GM18517 (cell line): Measurements from ENCODE around the gene IL17B.

Source experiments
- ATAC-seq: cut with Tn5 transposase; IDR thresholded peaks from one replicate; pipeline ENCODE4 v1.9.1; 2021; ENCODE audit warnings: mild to moderate bottlenecking, moderate library complexity; ENCODE audit not compliant: unreplicated experiment

Gene IL17B

GRCh38 chr5:149362541-149362940 lies 16.6 kb downstream of the IL17B start:
- ATAC-seq: no peak

DNA sequence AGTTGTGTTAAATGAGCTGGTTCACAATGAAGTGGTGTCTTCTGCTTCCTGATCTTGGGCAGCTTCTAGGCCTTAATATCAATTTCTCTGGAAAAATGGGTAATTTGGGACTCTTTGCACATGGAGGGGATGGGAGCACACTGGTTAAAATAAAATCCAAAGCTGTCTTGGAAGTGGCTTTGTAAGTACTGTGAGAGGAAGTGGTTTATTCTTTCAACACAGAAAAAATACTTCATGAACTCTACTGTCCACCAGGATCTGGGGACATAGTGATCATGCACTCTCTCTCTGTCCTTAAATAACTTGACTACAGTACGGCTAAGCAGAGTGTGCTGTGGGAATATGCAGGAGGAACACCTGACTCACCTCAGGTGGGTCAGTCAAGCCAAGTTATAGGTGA lies 18.8 kb downstream of the IL17B start:
- no peak for ATAC-seq

- ATAC-seq: no peak
Observed at GRCh38 chr5:149358868-149359495, 20.1 kb downstream of the IL17B start.

GRCh38 chr5:149358294-149358651 lies 20.8 kb downstream of the IL17B start:
- no peak for ATAC-seq

DNA sequence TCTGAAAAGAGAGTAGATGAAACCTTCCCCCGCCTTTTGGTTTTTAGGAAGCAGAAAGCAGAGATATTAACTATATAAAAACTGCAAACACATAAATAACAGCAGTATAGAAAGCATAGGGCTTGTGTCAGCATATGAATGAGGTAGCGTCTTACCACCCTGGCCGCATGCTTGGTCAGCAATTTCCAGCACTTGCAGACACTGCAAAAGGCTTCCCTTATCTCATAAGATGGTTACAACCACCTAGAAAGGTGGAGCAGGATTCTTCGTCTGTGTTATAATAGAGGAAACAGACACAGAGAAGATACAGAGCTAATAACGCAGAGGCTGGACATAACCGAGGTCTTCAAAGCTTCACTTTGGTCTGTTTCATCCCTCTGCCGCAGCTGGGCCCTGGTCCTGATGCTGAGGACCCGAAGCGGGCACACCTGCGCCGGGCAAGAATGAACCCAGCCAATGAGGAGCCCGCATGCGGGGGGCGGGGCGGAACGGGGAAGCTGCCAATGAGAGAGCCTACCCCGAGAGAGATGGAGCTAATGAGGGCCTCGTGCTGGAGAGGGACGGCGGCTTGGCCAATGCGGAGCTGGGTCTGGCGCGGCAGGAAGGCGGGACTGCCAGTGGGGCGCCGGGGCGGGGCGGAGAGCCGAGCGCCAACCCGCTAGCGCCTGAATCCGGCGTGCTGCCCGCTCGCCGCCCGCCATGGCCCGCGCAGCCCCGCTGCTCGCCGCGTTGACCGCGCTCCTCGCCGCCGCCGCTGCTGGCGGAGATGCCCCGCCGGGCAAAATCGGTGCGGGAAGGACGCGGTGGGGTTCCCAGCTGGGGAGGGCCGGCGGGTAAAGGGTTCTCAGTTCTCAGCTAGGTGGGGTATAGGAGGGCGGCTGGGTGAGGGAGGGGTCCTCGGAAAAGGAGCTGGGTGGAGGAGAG lies 21.5 kb downstream of the IL17B start, which contains the start of gene PCYOX1L:
Gene PCYOX1L (plus strand): TSS at position 677 of the 924 bp plus-strand sequence. CDS start 23 bp downstream, at position 700.
- ATAC-seq: peak; percentile 98

DNA sequence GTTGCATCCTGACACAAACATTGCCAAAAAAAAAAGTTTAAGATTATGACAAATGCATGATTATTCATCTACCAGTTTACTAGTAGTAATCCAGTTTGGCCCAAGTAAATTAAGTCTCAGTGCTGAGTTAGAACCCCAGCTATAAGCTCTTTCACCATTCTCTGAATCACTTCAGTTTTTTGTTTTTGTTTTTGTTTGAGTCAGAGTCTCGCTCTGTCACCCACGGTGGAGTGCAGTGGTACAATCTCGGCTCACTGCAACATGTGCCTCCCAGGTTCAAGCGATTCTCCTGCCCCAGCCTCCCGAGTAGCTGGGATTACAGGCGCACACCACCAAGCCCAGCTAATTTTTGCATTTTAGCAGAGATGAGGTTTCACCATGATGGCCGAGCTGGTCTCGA lies 22.7 kb downstream of the IL17B start:
- ATAC-seq: no peak

DNA sequence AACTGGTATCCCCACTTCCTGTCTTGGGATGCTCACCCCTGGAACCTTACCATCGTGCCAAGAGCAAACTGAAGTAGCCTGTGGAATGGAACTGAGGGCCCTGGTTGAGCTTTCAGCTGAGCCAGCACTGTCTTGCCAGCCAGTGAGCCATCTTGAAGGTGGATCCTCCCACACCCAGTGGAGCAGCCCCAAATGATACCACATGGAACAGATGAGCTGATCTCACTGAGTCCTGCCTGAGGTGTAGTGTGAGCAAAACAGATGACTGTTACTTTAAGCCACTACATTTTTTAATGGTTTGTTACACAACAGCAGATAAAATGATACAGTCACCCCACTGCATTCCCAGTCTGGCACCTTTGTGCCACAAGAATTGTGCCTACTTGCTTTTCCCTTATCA lies 23.4 kb downstream of the IL17B start:
- ATAC-seq: no peak

GRCh38 chr5:149353911-149354310 lies 25.2 kb downstream of the IL17B start:
- ATAC-seq: no peak

GRCh38 chr5:149352169-149352568 lies 26.9 kb downstream of the IL17B start:
- ATAC-seq: no peak

DNA sequence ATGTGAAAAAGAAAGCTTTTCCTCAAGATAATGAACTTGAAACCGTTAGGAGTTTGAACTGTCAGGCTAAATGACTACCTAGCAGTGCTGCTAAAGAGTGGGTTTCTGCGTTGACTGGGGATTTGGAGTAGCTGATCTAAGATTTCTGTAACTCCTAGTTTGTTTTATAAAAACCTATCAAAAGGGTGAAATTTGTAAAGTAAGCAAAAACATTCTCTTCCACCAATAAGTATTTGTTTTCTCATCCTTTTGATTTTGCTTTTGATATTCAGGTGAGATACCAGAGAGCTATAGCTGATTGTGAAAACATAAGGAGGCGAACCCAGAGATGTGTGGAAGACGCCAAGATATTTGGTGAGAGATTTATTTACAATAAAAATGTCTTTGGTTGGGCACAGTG lies 29.7 kb downstream of the IL17B start:
- ATAC-seq: no peak

DNA sequence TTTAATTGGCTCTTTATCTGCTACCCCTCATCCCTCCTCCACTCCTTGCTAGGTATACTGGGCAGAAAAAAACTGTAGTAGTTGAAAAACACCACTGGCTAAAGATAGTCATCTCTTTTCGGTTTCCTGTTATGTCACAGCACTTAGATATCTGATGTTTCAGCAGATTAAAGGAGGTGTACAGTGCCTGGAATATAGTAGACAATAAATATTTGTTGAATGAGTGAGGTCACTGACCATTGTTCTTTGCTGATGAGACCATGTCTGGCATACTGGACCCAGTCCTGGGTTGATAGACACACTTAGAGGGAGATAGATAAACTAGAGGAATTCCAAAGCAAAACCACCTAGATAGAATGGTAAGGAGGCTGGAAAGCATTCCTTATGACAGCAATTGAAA lies 30.6 kb downstream of the IL17B start:
- no peak for ATAC-seq

- no peak for ATAC-seq
Observed at GRCh38 chr5:149345892-149346222, 33.2 kb downstream of the IL17B start.

DNA sequence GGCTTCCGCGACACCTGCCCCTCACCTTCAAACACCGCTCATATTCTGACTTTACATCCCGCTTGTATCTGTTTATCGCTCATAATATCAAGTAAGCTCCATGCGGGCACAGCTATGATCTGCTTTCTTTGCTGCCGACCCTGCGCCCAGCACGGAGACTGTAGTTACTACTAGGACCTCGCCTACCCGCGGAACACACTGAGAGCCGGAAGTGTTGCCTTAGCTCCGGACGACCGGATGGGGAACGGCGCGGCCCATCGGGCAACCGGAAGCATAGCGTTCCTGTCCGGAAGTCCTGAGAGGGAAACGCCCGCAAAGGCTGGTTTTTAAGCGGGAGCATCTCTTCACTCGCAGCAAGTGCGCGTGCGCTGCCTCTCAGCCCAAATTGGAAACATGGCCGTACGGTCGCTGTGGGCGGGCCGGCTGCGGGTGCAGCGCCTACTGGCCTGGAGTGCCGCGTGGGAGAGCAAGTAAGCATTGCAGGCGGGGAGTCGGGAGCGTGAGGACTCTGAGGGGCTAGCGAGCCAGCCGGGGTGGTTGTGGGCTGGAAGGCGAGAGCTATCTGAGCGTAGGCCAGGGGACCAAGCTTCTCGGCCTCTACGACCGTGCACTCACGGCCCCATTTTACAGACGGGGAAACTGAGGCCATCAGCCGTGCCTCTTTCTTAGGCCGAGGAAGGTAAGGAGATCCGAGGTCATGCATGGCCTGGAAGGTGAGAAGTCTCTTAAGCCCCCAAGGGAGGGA lies 33.8 kb downstream of the IL17B start, which contains the start of gene GRPEL2:
Gene GRPEL2 (plus strand): TSS at position 353 of the 745 bp plus-strand sequence. CDS start 41 bp downstream, at position 394.
- peak; percentile 95 for ATAC-seq

- ATAC-seq: no peak
Observed at GRCh38 chr5:149344151-149344550, 34.9 kb downstream of the IL17B start.

- no peak for ATAC-seq
Observed at GRCh38 chr5:149341876-149342275, 37.2 kb downstream of the IL17B start.

- no peak for ATAC-seq
Observed at GRCh38 chr5:149340920-149341319, 38.2 kb downstream of the IL17B start.

GRCh38 chr5:149338364-149338763 lies 40.7 kb downstream of the IL17B start:
- no peak for ATAC-seq

DNA sequence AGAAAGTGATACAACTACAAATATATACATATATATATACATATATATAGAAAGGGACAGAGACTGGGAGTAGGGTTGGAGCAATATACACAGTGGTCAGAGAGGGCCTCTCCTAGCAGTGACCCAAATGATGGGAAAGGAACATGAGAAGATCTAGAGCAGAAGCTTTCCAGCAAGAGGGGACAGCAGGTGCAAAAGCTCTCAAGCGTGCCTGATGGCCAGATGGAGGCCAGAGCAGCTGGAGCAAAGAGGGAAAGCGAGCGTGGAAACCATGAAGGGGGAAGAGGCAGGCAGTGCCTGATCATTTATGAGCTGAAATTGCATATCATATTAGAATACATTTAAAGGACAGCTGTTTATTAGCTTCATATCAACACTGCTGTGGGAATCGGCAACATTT lies 41.4 kb downstream of the IL17B start:
- no peak for ATAC-seq

DNA sequence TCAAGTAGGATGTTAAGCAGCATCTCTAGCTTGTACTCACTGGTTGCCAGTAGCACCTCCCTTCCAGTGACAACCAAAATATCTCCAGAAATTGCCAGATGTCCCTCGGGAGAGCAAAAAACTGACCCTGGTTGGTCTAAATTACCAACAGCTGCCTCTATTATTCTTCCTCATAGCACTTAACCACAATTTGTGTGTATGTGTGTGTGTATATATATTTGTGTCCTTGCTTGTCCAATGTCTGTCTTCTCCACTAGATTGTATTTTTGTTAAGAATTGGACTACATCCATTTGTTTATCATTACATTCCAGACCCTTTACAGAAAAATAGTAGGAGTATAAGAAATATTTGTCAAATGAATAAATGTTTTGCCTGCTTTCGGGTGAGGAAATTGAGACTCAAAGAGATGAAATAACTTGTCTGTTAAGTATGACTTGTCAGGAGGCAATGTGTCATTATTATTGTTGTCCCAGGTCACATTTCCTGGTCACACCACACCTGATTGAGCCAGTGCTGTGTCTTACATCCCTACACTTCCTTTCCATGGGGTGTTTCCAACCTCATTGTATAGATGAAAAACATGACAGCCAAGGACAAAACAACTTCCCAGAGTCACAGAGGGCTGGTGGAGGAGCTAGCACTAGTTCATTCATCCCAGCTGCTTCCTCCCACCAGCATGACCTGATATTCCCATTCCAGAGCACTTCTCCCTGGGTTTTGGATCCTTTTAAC lies 45.2 kb downstream of the IL17B start:
- no peak for ATAC-seq

DNA sequence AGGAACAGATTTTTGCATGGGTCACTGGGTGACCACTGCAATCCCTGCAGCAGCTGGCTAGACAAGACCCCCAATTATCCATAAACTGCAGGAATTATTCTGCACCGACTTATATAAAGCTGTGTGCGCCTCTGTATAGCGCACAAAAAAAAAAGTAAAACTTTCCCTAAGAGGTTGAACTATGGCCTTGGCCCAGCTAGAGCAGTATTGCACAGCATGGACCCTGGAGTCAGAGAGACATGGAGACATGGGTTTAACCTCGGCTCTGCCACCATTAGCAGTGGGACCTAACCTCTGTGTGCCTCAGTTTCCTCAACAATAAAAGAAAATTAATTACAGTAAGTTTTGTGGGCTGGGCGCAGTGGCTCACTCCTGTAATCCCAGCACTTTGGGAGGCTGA lies 50.9 kb downstream of the IL17B start:
- no peak for ATAC-seq

DNA sequence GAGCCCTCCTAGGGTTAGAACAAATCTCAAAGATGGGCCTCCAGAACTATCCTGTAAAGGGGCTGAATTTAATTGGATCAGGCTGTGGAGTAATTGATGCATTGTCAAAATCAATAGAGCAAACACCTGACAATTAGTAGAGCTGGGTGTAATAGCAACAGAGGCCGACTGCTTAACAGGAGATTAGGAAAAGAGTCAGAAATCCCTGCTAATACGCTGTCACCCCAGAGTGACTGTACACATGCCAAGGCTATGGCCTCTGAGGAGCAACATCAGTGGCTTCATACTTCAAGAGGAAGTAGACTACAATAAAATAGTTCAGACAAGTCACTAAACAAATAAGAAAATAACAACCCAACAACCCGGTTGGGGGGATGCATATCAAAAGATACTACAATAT lies 52.5 kb downstream of the IL17B start:
- no peak for ATAC-seq
